ENCODE data around the gene DSTYK. TPM values are rescaled to one million over a fixed set of nuclear protein-coding genes. Genes with fewer than 3 reads are reported as not detected.
"Not testable (repeated sequence)": the region's sequence is repeated elsewhere in the genome, so short reads cannot be mapped to it uniquely, and the experiment has no call there.

DSTYK gene
- polyA plus RNA-seq, 3 donors, result 2.7 to 5.2 (median 3.0) TPM

DNA sequence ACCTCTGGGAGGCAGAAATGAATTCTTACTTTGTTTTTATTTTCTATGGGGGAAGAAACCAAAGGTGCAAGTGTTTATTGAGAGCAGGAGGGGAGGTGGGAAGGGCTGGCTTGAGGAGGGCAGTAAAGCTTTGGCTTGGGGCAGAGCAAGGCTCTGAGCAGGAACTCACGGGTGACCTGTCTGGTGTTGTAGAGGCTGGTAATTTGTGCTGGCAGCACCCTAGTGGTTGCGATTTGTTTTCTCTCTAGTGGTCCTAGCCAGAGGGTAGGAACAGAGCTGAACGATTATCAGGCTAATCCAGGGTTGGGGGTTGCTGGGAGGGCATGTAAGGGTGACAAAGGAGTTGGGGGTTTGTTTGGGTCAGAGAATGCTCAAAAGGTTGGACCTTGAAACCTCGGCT is 32.9 kb upstream of the DSTYK start:
- WGBS, 3 donors, result 77 to 90% (median 88%) methylated on average over 4 of the region's 4 CpGs
- H3K27ac ChIP-seq (ENCODE audit: low read depth, low read length), result no peak overlapping the region

DNA sequence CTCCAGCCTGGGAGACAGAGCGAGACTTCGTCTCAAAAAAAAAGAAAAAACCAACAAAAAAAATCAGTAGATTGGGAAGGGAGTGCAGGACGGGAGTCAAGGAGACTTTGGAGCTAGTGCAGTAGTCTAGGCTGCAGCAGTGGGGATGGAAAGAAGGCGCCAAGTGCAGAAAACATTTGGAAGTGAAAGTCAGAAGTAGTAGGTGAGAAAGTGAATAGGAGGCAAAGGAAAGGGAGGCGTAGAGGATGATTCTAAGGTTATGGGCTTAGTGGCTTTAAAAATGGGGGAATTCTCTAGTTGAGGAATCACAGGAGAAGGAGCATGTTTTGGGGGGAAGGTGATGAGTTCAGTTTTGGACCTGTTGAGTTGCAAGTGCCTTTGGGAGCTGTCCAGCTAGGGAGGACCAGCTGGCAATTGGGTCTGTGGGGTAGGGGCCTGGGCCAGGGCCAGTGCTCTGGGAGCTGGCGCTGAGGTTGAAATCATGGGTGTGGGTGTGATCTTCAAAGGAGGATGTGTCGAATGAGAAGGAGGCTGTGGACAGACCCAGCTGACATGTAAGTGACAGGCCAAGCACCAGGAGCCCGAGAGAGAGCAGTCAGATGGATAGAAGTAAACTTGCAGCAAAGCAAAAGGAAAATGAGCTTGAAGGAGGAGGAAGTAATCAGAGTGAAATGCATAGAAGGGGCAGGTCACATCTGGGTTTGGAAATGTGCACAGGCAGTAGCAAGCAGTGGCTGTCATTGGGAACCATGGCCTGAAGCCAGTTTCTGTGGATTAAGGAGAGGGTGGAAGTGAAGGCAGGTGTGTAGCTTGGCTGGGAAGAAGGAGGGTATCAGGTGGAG is 32.1 kb upstream of the DSTYK start:
- 90 to 95% (median 91%) methylated on average over 8 of the region's 8 CpGs for WGBS, 3 donors
- no peak overlapping the region for H3K27ac ChIP-seq (ENCODE audit: low read depth, low read length)

DNA sequence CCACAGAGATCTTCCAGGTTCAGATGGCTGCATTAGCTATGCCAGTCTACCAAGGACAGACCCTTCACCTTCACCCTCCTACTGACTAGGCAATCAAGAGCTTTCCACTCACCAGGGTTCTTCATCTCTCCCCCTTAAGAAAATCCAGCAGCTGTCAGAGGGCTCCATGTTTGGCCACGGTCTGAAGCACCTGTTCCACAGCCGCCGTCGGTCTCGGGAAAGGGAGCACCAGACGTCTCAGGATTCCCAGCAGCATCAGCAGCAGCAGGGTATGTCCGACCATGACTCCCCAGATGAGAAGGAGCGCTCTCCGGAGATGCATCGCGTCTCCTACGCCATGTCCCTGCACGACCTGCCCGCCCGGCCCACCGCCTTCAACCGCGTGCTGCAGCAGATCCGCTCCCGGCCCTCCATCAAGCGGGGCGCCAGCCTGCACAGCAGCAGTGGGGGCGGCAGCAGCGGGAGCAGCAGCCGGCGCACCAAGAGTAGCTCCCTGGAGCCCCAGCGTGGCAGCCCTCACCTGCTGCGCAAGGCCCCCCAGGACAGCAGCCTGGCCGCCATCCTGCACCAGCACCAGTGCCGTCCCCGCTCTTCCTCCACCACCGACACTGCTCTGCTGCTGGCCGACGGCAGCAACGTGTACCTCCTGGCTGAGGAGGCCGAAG is 30.0 kb upstream of the DSTYK start:
- H3K27ac ChIP-seq (ENCODE audit: low read depth, low read length), result no peak overlapping the region
- 94 to 97% (median 95%) methylated on average over 34 to 36 of the region's 36 CpGs for WGBS, 3 donors

GRCh38 chr1:205240569-205240968 is 29.1 kb upstream of the DSTYK start:
- 83 to 92% (median 87%) methylated on average over 3 of the region's 3 CpGs for WGBS, 3 donors
- no peak overlapping the region for H3K27ac ChIP-seq (ENCODE audit: low read depth, low read length)

- 88 to 93% (median 90%) methylated on average over 6 of the region's 6 CpGs for WGBS, 3 donors
- no peak overlapping the region for H3K27ac ChIP-seq (ENCODE audit: low read depth, low read length)
Measured at GRCh38 chr1:205240118-205240517, 28.6 kb upstream of the DSTYK start.

DNA sequence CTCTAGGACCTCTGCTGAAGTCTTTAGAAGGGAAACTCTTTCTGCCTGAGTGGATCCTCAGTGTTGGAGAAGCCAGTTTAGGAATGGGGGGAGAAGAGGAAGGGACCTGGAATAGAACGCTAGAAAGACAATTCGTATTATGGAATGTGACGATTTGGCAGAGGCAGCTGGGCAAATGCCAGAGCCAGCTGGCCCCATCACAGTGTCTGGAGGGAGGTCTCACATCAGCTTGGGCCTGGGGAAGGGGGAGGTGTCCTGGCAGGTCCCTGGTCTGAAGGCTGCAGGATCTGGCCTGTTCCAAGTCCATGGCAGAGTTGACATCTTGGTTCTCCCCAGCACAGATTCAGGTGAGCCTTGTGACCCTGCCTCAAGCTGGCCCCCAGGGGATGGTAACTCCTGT is 27.6 kb upstream of the DSTYK start:
- WGBS, 3 donors, result 60 to 67% (median 64%) methylated on average over 3 of the region's 3 CpGs
- no peak overlapping the region for H3K27ac ChIP-seq (ENCODE audit: low read depth, low read length)

GRCh38 chr1:205237526-205238484 is 26.3 kb upstream of the DSTYK start:
- WGBS, 3 donors, result 46 to 81% (median 58%) methylated on average over 12 of the region's 12 CpGs
- H3K27ac ChIP-seq (ENCODE audit: low read depth, low read length), result no peak overlapping the region

DNA sequence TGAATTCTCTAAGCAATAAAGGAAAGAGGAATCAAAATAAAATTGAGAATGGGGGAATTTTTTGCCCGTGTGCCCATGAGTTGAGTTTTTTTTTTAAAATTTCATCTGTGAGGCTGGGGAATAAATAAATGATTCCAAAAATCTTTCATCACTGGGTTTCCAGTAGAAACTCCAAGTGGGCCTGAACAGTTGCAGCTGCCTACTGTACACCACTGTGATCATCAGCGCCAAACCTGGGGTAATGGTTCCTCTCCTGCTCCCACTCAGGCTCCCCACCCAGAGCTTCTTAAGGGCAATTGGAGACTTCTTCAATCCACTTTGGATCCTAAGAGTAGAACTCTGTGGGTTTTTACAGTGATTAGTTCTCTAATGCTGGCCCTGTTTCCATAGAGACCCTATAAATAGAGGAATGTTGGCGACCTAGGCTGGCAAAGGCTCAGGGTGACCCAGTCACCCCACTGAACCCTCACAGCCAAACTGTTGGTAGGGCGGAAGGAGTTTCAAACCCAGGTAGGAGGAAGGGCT is 25.5 kb upstream of the DSTYK start:
- WGBS, 3 donors, result 62 to 81% (median 69%) methylated on average over 4 of the region's 4 CpGs
- no peak overlapping the region for H3K27ac ChIP-seq (ENCODE audit: low read depth, low read length)

DNA sequence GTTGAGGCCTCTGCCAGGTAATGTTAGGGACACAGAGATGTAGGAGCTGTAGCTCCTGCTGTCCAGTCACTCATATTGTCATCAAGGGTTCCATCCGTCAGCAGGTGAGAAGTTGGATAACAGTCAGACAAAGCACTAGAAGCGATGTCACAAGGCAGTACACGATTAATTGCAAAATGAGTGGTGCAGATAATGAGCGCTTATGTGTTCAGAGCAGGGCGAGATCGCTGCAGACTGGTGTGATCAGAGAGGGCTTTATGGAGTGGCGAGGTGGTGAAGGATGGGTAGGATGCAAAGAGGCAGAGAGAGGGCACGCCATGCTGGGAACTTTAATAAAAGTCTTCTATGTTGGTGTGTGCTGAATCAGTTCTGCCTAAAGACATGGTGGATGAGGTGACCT is 25.0 kb upstream of the DSTYK start:
- no peak overlapping the region for H3K27ac ChIP-seq (ENCODE audit: low read depth, low read length)
- WGBS, 3 donors, result 82 to 90% (median 88%) methylated on average over 8 of the region's 8 CpGs

DNA sequence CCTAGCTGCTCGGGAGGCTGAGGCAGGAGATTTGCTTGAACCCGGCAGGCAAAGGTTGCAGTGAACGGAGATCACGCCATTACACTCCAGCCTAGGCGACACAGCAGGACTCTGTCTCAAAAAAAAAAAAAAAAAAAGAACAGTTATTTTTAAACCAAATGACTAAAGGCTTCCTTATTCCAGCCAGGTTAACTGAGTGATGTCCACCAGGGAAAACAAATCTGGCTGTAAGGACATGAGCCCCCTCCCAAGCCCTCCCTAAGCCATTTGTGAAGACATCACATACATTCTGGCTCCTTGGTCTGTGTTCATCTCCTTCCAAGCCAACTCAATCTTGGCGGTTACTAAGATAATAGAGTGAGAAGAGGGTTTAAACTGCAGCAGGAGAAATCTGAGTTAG is 24.4 kb upstream of the DSTYK start:
- WGBS, 3 donors, result 83 to 86% (median 86%) methylated on average over 6 of the region's 6 CpGs
- no peak overlapping the region for H3K27ac ChIP-seq (ENCODE audit: low read depth, low read length)

- 94 to 97% (median 94%) methylated on average over 7 of the region's 7 CpGs for WGBS, 3 donors
- not testable (repeated sequence) for H3K27ac ChIP-seq (ENCODE audit: low read depth, low read length)
Measured at GRCh38 chr1:205233986-205234385, 22.5 kb upstream of the DSTYK start.

DNA sequence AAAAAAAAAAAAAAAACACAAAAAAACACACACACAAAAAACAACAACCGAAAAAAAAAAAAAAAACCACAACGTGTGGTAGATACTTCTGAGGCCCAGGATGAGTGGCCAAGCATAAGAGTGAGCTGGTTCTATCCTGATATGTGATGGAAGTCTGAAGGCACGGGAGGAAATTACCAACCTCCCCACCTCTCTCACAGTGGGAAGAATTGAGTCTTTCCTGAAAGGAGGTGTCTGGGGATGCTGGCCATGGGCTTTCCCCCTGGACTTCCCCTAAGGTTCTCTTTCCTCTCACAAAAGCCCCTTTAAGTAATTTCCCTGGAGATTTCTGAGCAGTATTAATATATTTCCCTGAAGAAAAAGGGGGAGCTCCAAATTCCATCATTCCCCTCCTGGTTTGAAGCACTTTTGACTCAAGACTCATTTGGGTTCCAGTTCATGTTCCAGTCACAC is 21.5 kb upstream of the DSTYK start:
- 65 to 88% (median 66%) methylated on average over 3 of the region's 3 CpGs for WGBS, 3 donors
- H3K27ac ChIP-seq (ENCODE audit: low read depth, low read length), result no peak overlapping the region

DNA sequence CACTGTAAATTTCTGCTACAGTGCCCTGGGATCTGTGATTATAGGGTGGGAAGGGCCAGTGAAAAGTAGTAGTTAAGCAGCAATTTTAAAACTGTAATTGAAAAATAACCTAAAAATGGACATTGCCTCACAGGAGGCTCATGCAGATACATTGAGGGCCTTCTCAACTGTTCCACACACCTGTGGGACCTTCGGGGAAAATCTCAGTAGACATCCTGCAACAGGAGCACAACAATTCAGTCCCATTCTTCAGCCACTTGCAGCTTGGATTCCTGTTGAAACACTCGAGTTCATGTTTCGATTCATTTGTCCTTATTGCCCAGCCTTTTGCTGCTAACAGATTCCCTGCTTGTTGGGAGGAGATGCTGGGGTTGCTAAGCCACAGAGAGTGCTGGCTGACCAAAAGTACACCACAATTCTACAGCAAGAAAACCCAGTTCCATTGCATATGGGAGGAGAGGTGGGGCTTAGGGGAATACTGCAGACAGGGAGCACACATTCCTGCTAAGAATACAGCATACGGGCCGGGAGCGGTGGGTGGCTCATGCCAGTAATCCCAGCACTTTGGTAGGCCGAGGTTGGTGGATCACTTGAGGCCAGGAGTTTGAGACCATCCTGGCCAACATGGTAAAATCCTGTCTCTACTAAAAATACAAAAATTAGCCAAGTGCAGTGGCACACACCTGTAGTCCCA is 20.8 kb upstream of the DSTYK start:
- WGBS, 3 donors, result 91 to 96% (median 96%) methylated on average over 7 of the region's 7 CpGs
- H3K27ac ChIP-seq (ENCODE audit: low read depth, low read length), result no peak overlapping the region

GRCh38 chr1:205230982-205231381 is 19.5 kb upstream of the DSTYK start:
- WGBS, 3 donors, result 83 to 90% (median 84%) methylated on average over 5 of the region's 5 CpGs

DNA sequence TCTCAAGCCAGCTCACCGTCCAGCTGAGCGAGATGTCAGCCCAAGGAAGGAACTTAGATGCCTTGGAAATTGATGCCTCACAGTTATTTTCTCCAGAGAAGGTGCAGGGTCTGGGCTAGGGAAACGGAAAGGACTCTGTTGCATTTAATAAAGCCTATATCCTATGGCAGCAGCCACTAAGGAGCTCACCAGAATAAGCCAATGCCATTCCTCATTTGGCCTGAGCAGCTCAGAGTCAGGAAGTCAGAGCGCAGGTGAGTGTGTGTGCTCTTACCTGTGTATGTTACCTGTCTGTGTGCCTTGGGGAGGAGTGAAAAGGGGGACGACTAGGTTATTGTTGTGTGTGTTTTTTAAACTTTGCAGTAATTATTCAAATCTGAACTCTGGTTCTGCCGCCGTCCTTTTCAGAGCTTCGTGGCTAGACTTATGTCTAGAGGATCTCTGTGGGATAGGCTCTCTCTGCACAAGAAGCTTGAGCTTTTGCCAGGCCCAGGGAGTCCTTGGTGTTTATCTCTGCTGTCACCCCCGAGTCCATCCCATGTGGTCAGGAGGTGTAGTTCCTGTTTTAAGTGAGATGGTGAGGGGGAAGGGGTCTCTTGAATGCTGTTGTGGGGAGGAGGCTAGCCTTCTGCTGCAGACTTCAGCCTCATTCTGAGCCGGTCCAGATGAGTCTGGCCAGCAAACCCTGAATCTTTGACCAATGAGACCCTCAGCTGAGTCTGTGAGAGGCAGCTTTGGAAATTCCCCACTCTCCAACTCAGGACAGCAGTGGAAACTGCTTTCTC is 18.6 kb upstream of the DSTYK start:
- no peak overlapping the region for H3K27ac ChIP-seq (ENCODE audit: low read depth, low read length)
- 36 to 44% (median 39%) methylated on average over 10 of the region's 10 CpGs for WGBS, 3 donors

More at GRCh38 chr1:205230982-205231381, 19.5 kb upstream of the DSTYK start:
- no peak overlapping the region for H3K27ac ChIP-seq (ENCODE audit: low read depth, low read length)

- 2 to 4% (median 4%) methylated on average over 11 to 15 of the region's 15 CpGs for WGBS, 3 donors
- H3K27ac ChIP-seq (ENCODE audit: low read depth, low read length), result no peak overlapping the region
Measured at GRCh38 chr1:205229399-205229871, 17.9 kb upstream of the DSTYK start.

DNA sequence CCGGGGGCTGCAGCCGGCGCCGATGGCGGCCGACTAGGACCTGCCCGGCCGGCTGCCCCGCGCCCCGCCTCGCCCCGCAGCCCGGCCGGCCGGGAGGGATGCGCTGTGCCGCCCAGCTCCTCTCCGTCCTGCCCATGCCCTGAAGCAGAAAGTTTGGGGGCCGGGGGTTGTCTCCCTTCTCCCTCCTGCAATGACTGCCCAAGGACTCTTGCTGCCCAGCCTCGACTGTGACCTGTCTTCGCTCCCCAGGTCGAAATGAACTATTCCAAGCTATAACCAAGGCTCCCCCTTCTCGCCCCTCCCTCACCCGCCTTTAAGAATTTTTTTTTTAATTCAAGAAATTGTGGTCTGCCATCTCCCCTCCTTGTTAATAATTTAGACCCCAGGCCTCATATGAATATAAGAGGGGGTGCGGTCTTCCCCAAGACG is 16.6 kb upstream of the DSTYK start:
- WGBS, 3 donors, result 0 to 2% (median 1%) methylated on average over 17 to 22 of the region's 27 CpGs
- H3K27ac ChIP-seq (ENCODE audit: low read depth, low read length), result no peak overlapping the region

Measured in adipose tissue (tissue), 3 donors.